ENCODE data around the gene KLK8.
"Not testable (repeated sequence)": the region's sequence is repeated elsewhere in the genome, so short reads cannot be mapped to it uniquely, and the experiment has no call there.

KLK8 gene

DNA sequence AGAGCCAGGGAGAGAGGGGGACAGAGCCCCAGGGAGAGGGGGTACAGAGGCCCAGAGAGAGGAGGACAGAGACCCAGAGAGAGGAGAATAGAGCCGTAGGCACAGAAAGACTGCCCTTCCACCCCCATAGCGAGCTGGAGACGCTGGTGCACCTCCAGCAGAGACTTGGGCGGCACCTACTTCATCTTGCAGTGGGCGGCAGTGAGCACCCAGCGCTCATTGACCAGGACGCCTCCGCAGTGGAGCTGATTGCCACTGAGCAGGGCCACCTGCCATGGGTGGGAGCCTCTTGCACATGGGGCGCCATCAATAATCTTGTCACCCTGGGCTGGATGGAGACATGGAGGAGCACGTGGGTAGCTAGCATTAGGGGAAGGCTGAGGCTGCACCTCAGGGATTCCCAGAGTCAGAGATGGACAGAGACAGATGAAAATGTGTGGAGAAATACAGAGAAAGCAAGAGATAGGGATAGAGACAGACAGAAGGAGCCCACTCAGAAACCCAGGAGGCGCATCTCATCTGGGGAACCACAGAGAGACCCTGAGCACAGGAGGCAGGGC, 19.7 kb downstream of the KLK8 start:
- DNase-seq = no peak

DNA sequence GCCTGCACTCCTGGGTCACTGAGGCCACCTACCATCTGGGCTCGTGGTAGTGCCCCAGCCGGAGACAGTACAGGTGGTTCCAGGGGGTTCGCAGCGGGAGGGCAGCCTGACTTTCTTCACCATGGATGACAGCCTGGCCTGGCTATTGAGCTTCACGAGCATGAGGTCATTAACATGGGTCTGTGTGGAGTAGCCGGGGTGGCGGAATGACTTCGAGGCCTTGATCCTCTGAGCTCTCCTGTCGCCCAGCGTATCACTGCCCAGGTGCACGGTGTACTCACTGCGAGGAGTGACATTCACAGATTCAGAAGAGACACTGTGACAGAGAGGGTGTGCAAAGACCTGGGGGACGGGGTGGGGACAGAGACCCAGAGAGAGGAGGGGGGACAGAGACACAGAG, 21.2 kb downstream of the KLK8 start:
- DNase-seq = no peak

DNA sequence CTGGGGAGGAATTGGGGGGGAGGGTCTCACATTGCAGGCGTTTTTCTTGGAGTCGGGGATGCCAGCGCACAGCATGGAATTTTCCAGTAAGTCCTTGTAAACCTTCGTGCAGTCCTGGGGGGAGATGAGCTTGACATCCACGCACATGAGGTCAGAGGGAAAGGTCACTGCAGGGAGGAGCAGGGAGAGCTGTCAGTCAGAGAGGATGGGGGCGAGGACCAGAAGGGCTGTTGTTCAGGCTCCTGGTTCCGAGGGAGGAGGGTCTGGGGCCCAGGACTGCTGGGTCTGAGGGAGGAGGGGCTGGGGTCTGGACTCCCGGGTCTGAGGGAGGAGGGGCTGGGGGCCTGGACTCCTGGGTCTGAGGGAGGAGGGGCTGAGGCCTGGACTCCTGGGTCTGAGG, 21.6 kb downstream of the KLK8 start:
- no peak for DNase-seq

DNA sequence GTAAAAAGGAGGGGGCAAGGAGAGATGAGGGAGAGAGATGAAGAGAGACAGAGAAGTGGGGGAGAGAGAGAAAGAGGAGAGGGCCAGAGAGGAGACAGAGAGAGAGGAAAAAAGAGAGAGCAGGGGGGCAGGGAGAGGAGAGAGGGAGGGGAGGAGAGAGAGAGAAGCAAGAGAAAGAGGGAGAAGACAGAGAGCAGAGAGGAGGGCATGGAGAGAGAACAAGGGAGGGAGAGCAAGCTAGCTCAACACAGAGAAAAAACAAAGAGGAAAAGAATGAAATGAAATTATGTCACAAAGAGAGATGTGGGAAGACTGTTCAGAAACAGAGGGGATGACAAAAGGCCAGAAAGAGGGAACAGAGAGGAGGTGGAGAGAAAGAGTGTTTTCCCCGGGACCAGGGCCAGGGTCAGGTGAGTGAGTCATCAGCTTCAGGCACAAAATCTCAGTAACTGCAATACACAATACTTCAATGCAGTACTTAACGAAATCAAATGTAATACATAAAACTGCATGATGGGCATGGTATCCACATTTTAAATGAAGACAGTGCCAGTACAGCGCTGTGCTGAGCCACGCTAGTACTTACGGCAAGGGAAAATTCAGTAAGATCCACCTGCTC, 22.5 kb downstream of the KLK8 start:
- no peak for DNase-seq

DNA sequence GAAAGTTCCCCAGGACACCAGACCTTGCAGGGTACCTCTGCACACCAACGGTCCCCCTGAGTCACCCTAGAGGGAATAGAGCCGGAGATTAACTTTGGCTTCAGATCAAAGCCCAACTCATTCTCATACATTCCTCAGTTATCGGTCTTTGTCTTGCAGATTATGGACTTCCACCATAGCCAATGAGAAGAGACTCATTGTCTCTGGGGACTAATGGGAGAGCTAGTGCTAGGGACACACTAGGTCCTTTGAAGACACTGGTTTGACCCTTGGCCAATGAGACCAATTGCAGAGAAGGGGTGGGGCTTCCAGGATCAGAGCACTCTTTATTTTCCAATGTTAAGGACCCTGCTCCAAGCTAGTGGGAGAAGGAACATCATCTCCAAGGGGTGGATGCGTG, 23.8 kb downstream of the KLK8 start:
- no peak for DNase-seq

DNA sequence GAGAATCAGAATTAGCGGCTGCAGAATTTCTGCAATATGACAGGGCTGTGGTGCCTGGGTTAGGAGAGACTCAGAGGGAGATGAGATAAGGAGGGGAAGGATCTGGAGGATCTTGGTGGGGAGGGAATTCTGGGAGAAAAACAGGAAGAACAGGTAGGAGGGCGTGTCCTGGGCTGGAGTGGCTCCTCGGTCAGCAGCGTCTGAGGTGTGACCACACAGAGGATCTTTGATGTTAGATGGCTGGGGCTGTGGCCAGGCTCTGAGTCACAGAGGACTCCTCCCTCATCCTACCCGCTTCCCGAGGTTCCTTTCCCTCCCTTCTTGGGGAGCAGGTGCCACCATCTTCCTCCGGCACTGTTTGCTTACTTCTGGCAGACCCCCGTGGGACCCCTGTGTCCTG, 25.6 kb downstream of the KLK8 start:
- DNase-seq = no peak

DNA sequence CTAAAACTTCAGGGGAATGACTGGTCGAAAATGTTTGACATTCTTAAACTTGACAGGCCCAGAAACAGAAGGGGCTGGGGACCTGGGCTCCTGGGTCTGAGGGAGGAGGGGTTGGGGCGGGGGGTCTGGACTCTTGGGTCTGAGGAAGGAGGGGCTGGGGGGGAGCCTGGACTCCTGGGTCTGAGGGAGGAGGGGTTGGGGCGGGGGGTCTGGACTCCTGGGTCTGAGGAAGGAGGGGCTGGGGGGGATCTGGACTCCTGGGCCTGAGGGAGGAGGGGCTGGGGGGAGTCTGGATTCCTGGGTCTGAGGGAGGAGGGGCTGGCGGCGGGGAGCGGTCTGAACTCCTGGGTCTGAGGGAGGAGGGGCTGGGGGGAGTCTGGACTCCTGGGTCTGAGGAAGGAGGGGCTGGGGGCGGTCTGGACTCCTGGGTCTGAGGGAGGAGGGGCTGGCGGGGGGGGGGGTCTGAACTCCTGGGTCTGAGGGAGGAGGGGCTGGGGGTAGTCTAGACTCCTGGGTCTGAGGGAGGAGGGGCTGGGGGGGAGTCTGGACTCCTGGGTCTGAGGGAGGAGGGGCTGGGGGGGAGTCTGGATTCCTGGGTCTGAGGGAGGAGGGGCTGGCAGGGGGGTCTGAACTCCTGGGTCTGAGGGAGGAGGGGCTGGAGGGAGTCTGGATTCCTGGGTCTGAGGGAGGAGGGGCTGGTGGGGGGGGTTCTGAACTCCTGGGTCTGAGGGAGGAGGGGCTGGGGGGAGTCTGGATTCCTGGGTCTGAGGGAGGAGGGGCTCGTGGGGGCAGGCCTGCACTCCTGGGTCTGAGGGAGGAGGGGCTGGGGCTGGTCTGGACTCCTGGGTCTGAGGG, 26.5 kb downstream of the KLK8 start:
- no peak for DNase-seq

DNA sequence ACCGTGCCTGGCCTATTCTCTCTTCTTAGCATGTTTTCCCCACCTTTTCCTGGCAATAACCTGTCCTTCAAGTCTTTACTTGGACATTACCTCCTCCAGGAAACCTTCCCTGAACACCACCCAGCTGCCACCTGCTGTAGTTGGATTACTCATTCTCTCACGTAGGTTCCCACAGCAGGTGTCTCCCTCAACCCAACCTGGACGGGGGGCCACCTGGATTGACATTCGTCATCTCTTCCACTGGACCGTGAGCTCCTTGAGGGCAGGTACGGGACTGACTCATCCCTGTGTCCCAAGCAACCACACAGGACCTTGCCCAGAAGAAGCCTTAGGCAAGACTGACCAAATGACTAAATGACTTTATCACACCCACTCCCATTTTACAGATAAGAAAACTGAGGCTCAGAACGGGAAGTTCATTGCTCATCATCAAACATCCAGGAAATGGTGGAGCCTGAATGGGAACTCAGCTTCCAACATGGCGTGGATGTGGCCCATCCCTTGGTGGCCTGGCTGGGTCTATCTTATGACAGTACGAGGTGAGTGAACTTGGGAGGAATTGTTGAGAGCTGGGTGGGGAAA, 28.5 kb downstream of the KLK8 start:
- DNase-seq = no peak

DNA sequence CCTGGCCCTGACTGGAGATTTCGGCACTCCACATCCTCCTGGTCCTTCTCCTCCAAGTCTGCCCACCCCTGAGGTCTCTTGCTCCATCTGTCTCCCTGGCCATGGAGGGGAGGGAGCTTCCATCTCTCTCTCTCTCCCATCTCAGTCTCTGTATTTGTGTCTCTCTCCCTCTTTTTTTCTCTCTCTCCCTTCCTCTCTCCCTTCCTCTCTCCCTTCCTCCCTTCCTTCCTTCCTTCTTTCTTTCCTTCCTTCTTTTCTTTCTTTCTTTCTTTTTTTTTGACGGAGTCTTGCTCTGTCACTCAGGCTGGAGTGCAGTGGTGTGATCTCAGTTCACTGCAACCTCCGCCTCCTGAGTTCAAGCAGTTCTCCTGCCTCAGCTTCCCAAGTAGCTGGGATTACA, 31.6 kb downstream of the KLK8 start:
- DNase-seq = not testable (repeated sequence)

DNA sequence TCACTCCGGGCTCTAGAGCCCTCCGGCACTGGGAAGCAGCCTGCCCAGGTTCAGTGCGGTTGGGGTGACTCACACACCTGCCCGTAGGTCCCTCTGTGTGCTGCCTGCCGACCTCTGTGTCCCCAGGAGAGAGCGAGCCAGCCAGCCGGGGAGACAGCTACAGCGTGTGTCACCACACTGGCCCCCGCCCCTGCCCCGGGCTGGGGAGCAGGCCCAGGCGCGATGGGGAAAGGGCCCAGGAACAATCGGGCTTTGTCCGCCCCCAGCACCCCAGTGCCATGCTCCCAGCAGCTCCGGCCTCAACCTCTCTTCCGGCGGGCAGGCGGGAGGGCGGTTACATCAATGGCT, 32.0 kb downstream of the KLK8 start, which contains the start of gene KLK6:
KLK6 (minus strand) TSS at position 179 of the 348 bp plus-strand sequence. CDS start 1,487 bp downstream, outside the sequence.
- DNase-seq = no peak

DNA sequence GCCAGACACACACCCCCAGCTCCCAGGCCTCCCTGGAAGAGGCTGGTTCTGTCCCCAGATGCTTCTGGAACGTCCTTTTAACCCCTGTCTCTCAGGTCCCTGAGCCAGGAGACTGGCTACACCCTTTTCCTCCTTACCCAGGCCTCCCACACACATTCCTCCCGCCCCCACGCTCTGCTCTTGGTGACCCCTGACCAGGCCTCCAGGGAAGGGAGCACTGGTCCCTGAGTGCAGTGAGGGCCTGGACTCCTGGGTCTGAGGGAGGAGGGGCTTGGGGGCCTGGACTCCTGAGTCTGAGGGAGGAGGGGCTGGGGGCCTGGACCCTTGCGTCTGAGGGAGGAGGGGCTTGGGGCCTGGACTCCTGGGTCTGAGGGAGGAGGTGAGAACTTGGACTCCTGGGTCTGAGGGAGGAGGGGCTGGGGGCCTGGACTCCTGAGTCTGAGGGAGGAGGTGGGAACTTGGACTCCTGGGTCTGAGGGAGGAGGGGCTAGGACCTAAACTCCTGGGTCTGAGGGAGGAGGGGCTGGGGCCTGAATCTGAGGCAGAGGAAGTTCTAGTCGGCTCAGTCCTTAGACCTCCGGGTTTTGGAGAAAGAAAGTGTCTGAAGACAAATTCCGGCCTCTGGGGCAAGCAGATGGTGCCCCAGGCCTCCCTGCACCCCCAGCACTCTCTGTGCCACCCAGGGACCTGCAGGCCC, 32.5 kb downstream of the KLK8 start:
- DNase-seq = no peak

DNA sequence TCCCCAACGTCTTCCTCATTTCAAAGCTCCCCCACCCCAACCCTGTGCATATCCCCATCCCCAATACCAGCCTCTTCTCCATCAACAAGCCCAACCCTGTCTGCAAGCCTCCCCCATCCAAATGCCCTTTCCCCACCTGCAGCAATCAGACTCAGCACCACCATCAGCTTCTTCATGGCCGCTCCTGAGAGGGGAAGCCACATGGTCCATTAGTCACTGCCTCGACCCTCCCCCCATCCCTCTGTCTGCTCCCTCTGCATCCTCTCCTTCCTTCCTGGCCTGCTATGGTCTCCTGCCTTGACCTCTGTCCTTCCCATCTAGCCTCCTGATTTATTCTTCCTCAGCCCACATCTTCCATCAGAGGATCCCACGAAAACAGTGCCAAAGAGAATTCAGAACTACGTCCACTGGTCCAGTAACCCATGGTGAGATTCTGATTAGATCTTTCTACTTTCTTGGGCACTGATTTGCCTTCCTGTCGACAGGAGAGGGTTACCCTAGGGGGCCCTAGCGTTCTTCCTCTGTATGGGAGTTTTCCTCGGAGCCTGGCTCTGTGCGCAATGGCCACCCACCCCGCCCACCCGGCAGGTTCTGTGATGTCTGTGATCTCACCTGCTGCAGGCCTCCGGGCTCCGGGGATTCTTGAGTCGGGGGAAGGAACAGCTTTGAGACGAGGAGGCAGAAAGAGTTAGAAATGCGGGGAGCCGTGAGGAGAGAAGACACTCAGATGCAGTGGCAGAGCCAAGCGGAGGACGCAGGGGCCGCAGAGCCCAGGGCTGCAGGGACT, 33.3 kb downstream of the KLK8 start:
- DNase-seq = no peak

DNA sequence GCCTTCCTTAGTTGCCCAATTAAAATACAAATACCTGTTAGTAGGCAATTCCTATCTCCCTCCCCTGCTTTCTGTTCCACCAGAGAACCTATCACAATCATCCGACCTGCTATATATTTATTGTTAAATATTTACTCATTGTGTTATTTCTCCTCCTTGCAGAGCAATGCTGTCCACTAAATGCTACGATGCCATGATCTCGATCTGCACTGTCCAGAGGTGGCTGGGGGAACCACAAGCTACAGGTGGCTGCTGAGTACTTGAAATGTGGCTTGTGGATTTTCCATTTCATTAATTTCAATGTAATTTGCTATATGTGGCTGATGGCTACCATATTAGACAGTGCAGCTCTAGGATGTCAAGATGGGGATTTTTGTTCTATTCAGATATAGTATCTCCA, 37.1 kb downstream of the KLK8 start:
- no peak for DNase-seq

DNA sequence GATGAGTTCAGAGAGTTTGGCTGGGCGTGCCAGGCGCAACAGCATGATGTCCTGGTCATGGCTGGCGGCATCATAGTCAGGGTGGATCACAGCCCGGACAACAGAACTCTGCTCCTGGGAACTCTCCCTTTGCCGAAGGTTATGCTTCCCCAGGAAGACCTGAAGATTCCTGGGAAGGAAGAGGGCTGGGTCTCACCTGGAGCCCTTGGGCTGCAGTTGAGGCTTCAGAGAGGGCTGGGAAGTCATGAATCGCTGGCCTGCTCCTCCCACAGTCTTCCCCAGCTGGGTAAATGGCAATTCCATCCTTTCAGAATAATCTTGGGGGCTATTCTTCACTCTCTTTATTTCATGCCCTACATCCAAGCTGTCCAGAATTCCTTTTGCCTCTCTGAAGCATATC, 38.0 kb downstream of the KLK8 start:
- no peak for DNase-seq

DNA sequence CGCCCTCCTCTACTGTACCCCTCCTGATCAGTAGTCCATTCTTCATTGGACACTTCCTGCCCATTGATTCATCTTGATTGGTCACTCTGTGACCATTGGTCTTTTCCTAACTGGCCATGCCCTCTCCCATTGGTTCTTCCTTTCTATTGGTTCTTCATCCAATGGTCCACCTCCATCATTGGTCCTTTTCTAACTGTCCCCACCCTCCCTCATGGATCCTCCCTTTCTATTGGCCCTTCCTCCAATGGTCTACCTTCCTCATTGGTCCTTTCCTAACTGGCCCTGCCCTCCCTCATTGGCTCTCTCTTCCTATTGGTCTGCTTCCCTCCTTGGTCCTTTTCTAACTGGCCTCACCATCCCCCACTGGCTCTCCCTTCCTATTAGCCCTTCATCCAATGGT, 39.2 kb downstream of the KLK8 start:
- no peak for DNase-seq

DNA sequence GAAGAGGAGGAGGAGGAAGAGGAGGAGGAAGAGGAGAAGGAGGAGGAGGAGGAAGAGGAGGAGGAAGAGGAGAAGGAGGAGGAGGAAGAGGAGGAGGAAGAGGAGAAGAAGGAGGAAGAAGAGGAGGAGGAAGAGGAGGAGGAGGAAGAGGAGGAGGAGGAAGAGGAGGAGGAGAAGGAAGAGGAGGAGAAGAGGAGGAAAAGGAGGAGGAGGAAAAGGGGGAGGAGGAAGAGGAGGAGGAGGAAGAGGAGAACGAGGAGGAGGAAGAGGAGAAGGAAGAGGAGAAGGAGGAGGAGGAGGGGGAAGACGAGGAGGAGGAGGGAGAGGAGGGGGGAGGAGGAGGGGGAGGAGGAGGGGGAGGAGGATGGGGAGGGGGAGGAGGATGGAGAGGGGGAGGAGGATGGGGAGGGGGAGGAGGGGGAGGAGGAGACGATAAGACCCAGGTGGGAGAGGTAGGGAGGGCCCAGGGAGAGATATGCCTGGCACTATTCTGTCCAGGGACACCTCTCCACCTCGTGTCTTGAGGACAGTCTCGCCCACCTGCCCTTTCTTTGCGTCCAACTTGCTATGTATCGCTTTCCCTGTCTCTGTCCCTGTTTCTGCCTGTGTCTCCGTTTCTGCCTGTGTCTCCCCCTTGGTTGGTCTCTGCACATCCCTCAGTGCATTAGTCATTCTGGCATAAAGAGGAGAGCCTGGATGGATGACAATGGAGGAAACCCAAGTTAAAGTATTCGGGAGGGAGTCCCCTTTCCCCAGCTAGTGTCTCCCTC, 41.5 kb downstream of the KLK8 start:
- no peak for DNase-seq

DNA sequence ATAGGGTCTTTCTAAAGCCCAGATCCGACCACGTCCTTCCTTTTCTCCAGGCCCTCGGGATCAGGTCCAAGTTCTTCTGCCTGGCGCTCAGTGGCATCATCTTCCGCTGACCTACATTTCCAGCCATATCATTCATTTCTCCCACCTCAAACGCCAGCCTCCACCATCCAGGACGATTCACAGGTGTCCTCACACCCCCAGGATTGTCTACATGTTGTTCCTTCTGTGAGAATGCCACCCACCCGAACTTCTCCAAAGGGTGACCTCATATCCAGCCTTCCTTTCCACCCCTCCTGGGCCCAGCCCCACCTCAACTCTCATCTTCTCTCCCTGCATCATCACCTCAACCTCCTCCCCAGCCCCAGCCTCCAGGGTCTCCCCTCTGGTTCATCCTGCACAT, 43.8 kb downstream of the KLK8 start:
- no peak for DNase-seq

DNA sequence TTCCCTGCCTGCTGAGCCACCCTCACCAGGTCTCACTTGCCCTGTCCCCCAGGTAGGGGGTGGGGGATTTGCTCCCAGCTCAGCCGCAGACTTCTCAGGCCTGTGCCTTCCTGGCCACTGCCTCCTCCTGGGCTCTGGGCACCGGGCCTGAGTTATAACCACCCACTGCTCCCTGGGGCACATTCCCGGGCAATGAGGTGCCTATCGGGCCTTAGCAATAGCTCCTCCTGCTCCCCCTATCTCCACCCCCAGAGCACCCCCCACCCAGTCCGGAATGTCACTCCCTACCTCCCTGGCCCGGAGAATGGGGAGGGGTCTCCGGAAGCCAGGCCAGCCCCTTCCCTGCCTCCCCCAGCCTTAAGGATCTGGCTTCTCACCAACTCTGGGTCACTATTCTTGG, 48.5 kb downstream of the KLK8 start, which contains the start of gene KLK5:
KLK5 (minus strand) TSS at position 129 of the 400 bp plus-strand sequence. CDS start 381 bp downstream, outside the sequence.
- DNase-seq = no peak

DNA sequence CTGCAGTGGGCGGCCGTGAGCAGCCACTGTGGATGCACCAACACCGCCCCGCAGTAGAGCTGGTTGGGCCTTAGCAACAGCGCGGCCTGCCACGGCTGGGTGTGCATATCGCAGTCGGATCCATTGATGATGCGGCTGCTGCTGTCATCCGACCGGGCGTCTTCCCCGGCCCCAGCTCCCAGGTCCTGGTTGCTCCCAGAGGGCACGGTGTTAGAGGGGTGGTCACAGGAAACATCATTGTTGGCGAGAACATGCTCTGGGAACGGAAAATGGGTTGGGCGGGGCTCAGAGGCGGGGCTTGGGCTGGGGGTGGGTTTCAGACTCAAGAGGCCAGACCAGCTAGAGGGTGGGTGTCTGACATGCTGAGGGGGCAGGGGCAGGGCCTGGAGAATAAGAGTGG, 51.5 kb downstream of the KLK8 start:
- no peak for DNase-seq

DNA sequence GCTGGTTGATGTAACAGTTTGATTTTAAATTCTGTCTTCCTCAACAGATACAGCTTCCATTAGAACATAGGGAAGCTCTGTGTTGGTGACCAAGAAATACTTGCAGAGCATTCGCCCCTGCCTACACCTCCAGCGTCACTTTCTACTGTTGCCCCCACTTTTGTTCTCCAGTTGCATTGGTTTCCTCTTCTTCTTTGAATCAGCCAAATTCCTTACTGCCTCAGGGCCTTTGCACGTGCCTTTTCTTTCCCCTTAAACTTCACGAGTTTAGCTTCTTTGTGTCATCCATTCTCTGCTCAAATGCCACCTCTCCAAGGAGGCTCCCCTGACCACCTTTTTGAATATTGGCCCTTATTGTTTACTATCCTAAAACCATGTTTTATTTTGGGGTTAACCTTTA, 54.3 kb downstream of the KLK8 start:
- no peak for DNase-seq
